DLD1 (cell line): ENCODE data around the gene ZFYVE1.

ENCODE experiments used
- in situ Hi-C: cut with HindIII; loops from 2 replicates; pipeline ENCODE4 v1.10.0; 2017; ENCODE audit warnings: low sequenced_read_pairs

ZFYVE1 gene

GRCh38 chr14:72924337-72924736 is 102.6 kb downstream of the ZFYVE1 start:
- in situ Hi-C loops, result no loop called here

GRCh38 chr14:72921396-72921795 is 105.5 kb downstream of the ZFYVE1 start:
- in situ Hi-C loops, result no loop called here

- in situ Hi-C loops, result no loop called here
These were observed 106.9 kb downstream of the ZFYVE1 start for GRCh38 chr14:72920008-72920407.
